ENCODE results near the gene DPCD.

The DPCD gene

DNA sequence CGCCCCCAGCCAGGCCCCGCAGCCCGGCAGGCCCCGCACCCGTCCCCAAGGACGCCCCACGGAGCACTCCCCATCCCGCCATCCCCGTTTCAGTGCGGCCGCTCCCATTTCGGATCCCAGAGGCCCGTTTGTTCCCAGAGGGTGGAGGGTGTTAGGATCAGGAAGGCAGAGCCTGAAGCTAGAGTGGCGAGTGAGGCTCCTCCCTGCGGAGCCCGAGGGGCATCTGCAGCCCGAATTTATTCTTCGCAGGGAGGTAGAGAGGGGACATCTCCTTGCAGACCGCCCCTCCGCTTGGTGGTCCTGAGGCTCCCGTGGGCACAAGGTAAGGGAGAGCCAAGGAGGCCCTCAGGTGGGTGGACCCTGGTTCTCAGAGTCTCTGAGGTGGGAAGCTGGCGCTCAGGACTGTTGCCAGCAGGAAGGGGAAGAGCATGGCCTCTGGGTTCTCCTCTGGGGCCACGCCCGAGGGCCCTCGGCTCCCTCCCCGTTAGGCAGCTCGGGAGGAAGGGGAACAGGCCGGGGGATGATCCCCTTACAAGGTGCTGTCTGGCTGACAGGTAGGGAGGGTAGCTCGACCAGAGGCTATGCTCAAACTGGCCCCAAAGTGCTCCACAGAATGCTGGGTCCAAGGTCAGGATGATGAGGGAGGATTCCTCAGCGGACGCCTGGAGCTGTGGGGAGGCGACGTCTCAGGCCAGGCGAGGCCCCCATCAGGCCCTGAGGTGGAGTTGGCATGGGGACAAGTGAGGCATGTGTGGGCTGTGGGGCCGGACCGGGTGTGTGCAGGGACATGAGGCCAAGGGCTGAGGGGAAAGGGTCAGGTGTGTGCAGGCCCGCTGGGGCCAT lies 17.5 kb upstream of the DPCD start:
- Histone ChIP-seq H2AFZ (ENCODE audit: low read depth, low read length) (peak overlapping the region; percentile 41), H3K4me3 (ENCODE audit: low read length) (peak overlapping the region; percentile 44), H3K9me3 (ENCODE audit: low read length) (peaks cover 3% of the 10 kb centered on the region), H3K27me3 (ENCODE audit: insufficient read depth, low read length) (peaks cover 53% of the 10 kb centered on the region), H3K36me3 (ENCODE audit: insufficient read depth, low read length) (no peaks in the 10 kb centered on the region), H3K4me1 (ENCODE audit: insufficient read depth, low read length) (peaks cover 16% of the 10 kb centered on the region)

DNA sequence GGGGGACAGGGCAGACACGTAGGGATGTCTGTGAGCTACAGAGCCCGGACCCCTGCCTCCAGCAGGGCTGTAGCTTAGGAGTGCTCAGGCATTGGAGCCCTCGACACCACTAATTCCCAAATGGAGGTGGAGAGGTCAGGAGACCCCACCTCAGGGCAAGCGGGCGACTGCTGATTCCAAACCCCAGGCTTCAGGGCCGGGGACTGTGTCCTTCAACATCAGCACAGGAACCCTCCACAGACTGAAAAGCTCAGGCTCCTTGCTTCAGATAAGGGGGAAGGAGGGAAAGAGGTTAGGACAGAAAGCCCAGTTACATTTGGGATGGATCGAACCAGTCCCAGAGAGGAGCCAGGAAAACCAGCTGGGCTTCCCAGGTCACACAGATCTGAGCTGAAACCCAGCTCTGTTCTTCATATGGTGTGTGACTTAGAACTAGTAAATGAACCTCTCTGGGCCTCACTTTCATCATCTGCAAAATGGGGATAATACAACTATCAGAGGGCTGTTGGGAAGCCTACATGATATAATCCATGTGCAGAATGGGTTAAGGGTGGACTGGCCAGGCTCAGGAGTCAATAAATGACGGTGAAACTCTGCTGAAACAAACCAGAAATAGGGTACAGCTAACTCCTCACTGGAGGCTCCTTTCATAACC lies 16.7 kb upstream of the DPCD start:
- Histone ChIP-seq H3K4me1 (ENCODE audit: insufficient read depth, low read length) (peaks cover 16% of the 10 kb centered on the region), H3K9me3 (ENCODE audit: low read length) (peaks cover 3% of the 10 kb centered on the region), H2AFZ (ENCODE audit: low read depth, low read length) (no peak overlapping the region), H3K27me3 (ENCODE audit: insufficient read depth, low read length) (peaks cover 46% of the 10 kb centered on the region), H3K36me3 (ENCODE audit: insufficient read depth, low read length) (no peaks in the 10 kb centered on the region), H3K4me3 (ENCODE audit: low read length) (no peak overlapping the region)

- peaks cover 3% of the 10 kb centered on the region for H3K9me3 ChIP-seq (ENCODE audit: low read length)
- no peaks in the 10 kb centered on the region for H3K36me3 ChIP-seq (ENCODE audit: insufficient read depth, low read length)
- no peak overlapping the region for H3K4me3 ChIP-seq (ENCODE audit: low read length)
- H3K4me1 ChIP-seq (ENCODE audit: insufficient read depth, low read length) = peaks cover 16% of the 10 kb centered on the region
- H3K27me3 ChIP-seq (ENCODE audit: insufficient read depth, low read length) = peaks cover 42% of the 10 kb centered on the region
- H2AFZ ChIP-seq (ENCODE audit: low read depth, low read length) = no peak overlapping the region
These were observed 16.0 kb upstream of the DPCD start for GRCh38 chr10:101572126-101572525.

GRCh38 chr10:101572785-101573184 lies 15.3 kb upstream of the DPCD start:
- no peak overlapping the region for H2AFZ ChIP-seq (ENCODE audit: low read depth, low read length)
- peaks cover 16% of the 10 kb centered on the region for H3K4me1 ChIP-seq (ENCODE audit: insufficient read depth, low read length)
- peaks cover 3% of the 10 kb centered on the region for H3K9me3 ChIP-seq (ENCODE audit: low read length)
- H3K27me3 ChIP-seq (ENCODE audit: insufficient read depth, low read length) = peaks cover 35% of the 10 kb centered on the region
- no peak overlapping the region for H3K4me3 ChIP-seq (ENCODE audit: low read length)
- no peaks in the 10 kb centered on the region for H3K36me3 ChIP-seq (ENCODE audit: insufficient read depth, low read length)

GRCh38 chr10:101573885-101574753 lies 14.0 kb upstream of the DPCD start:
- Histone ChIP-seq H3K4me1 (ENCODE audit: insufficient read depth, low read length) (peaks cover 16% of the 10 kb centered on the region), H3K36me3 (ENCODE audit: insufficient read depth, low read length) (peaks cover 12% of the 10 kb centered on the region), H3K9me3 (ENCODE audit: low read length) (peaks cover 3% of the 10 kb centered on the region), H3K27me3 (ENCODE audit: insufficient read depth, low read length) (peaks cover 22% of the 10 kb centered on the region), H3K4me3 (ENCODE audit: low read length) (no peak overlapping the region), H2AFZ (ENCODE audit: low read depth, low read length) (no peak overlapping the region)

- H3K4me1 ChIP-seq (ENCODE audit: insufficient read depth, low read length) = peaks cover 9% of the 10 kb centered on the region
- peaks cover 12% of the 10 kb centered on the region for H3K27me3 ChIP-seq (ENCODE audit: insufficient read depth, low read length)
- H2AFZ ChIP-seq (ENCODE audit: low read depth, low read length) = no peak overlapping the region
- H3K9me3 ChIP-seq (ENCODE audit: low read length) = peaks cover 3% of the 10 kb centered on the region
- no peak overlapping the region for H3K4me3 ChIP-seq (ENCODE audit: low read length)
- H3K36me3 ChIP-seq (ENCODE audit: insufficient read depth, low read length) = peaks cover 14% of the 10 kb centered on the region
These were observed 13.0 kb upstream of the DPCD start for GRCh38 chr10:101575091-101575490.

DNA sequence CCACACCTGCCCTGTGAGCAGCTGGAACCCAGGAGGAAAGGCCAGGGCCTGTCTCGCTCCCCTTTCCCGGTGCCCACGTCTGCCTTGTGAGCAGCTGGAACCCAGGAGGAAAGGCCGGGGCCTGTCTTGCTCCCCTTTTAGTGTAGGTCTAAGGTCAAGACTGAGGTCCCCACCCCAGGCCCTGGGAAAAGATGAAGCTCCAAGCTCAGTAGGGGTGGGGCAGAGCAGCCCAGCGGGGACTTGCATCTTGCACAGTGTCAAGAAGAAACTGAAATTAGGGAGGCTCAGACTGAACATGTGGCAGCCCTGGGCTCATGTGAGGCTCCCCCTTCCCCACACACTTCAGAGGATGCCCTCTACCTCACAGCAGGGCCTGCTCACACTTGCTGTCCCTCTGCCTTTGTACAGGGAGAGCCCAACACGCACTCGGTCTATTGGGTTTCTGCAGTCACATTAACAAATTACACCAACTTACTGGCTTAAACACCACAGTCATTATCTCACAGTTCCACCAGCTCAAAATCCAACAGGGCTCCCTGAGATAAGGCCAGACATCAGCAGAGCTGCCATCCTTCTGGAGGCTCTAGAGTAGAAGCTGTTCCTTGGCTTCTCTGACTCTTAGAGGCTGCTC lies 12.4 kb upstream of the DPCD start:
- Histone ChIP-seq H3K27me3 (ENCODE audit: insufficient read depth, low read length) (peaks cover 12% of the 10 kb centered on the region), H2AFZ (ENCODE audit: low read depth, low read length) (no peak overlapping the region), H3K9me3 (ENCODE audit: low read length) (peaks cover 3% of the 10 kb centered on the region), H3K4me1 (ENCODE audit: insufficient read depth, low read length) (peaks cover 5% of the 10 kb centered on the region), H3K36me3 (ENCODE audit: insufficient read depth, low read length) (peaks cover 14% of the 10 kb centered on the region), H3K4me3 (ENCODE audit: low read length) (no peak overlapping the region)

DNA sequence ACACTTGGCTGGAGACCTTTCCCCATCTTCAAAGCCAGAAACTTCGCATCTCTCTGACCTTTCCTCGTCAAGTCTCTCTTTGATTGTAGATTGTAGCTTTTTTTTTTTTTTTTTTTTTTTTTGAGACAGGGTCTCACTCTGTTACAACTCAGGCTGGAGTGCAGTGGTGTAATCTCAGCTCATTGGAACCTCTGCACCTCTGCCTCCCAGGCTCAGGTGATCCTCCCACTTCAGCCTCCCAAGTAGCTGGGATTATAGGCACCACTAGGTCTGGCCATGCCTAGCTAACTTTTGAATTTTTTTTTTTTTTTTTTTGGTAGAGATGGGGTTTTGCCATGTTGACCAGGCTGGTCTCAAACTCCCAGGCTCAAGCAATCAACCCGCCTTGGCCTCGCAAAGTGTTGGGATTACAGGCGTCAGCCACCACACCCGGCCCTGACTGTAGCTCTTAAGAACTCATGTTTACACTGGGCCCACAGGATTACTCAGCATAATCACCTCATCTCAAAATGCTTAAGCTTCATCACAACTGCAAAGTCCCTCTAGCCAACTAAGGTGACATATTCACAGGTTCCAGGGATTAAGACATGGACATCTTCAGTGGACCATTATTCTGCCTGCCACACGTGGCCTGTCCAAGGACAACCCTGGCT lies 11.8 kb upstream of the DPCD start:
- H3K36me3 ChIP-seq (ENCODE audit: insufficient read depth, low read length) = peaks cover 14% of the 10 kb centered on the region
- peaks cover 3% of the 10 kb centered on the region for H3K9me3 ChIP-seq (ENCODE audit: low read length)
- peaks cover 7% of the 10 kb centered on the region for H3K27me3 ChIP-seq (ENCODE audit: insufficient read depth, low read length)
- no peak overlapping the region for H2AFZ ChIP-seq (ENCODE audit: low read depth, low read length)
- no peaks in the 10 kb centered on the region for H3K4me1 ChIP-seq (ENCODE audit: insufficient read depth, low read length)
- H3K4me3 ChIP-seq (ENCODE audit: low read length) = no peak overlapping the region

DNA sequence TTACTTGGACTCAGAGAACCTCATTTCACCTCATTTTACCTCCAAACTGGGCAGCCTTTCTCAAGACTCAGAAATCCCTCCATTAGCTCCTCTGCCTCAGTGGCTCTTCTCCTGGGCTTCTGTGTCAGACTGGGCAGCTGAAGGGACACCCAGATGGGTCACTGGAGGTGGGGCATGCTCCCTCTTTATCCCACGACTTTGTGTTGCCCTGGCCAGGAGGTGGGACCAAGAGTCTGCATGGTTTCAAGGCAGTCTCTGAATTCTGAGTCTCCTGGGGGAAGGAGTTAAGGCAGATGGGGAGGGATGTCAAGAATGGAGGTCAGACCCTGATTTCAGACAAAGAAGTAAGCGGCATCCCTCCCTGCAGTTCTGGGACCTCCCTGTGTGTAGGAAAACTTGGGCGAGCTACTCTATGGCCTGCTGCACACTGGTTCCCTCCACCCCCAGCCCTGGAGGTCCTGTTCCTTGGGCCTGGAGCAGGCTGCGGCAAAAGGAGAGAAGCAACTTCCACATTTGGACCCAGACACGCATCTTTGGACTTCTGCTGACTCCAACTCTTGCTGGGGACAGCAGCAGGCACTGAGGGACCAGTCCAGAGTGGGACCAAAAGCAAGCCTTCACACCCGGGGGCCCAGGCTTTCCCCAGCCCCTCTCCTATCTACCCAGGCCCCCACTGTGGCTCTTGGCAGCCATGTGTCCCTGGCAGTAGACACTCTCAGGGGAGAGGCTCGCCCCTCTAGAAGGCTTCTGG lies 10.8 kb upstream of the DPCD start:
- H3K27me3 ChIP-seq (ENCODE audit: insufficient read depth, low read length) = peaks cover 2% of the 10 kb centered on the region
- H3K36me3 ChIP-seq (ENCODE audit: insufficient read depth, low read length) = peaks cover 14% of the 10 kb centered on the region
- H2AFZ ChIP-seq (ENCODE audit: low read depth, low read length) = no peak overlapping the region
- peaks cover 2% of the 10 kb centered on the region for H3K9me3 ChIP-seq (ENCODE audit: low read length)
- H3K4me3 ChIP-seq (ENCODE audit: low read length) = no peak overlapping the region
- no peaks in the 10 kb centered on the region for H3K4me1 ChIP-seq (ENCODE audit: insufficient read depth, low read length)

- H2AFZ ChIP-seq (ENCODE audit: low read depth, low read length) = no peak overlapping the region
- H3K9me3 ChIP-seq (ENCODE audit: low read length) = no peaks in the 10 kb centered on the region
- H3K36me3 ChIP-seq (ENCODE audit: insufficient read depth, low read length) = peaks cover 22% of the 10 kb centered on the region
- H3K27me3 ChIP-seq (ENCODE audit: insufficient read depth, low read length) = no peaks in the 10 kb centered on the region
- no peak overlapping the region for H3K4me3 ChIP-seq (ENCODE audit: low read length)
- no peaks in the 10 kb centered on the region for H3K4me1 ChIP-seq (ENCODE audit: insufficient read depth, low read length)
These were observed 9.9 kb upstream of the DPCD start for GRCh38 chr10:101578192-101578591.

DNA sequence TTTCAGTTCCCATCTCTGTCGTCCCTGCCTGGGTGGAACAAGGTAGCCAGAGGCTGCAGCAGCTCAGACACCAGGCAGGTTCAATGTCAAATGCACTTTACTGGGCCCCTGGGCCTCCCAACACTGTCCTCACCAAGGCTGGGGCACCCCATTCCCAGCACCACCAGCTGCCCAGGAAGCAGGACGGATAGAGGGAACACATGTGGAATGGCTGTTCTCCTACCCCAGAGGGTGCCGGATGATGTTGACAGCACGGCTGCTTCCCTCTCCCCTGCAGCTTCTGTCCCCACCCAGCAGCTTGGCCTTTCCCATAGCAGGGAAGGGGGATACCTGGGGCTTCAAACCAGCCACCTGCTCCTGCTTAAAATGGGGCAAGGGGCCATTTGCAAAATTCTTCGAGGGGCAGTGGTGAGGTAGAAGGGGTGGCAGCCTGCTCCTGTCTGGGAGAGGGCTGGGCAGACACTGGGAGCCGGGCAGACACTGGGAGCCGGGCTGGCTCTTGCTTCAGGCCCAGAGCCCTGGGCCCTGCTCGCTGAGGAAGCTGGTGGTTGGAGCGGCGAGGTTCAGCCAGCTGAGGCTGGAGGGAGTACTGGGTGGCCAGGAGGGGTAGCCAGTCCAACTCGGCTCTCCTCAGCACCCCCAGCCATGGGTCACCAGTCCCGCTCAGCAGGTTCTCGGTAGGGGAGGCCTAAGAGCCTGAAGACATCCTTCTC lies 9.2 kb upstream of the DPCD start:
- Histone ChIP-seq H3K4me1 (ENCODE audit: insufficient read depth, low read length) (no peaks in the 10 kb centered on the region), H3K9me3 (ENCODE audit: low read length) (no peaks in the 10 kb centered on the region), H3K4me3 (ENCODE audit: low read length) (no peak overlapping the region), H2AFZ (ENCODE audit: low read depth, low read length) (no peak overlapping the region), H3K27me3 (ENCODE audit: insufficient read depth, low read length) (no peaks in the 10 kb centered on the region), H3K36me3 (ENCODE audit: insufficient read depth, low read length) (peaks cover 25% of the 10 kb centered on the region)
